Keratinocyte (primary cell): ENCODE results near the gene MTERF4. TPM values are rescaled to one million over a fixed set of nuclear protein-coding genes. Genes with fewer than 3 reads are reported as not detected.

Experiments used
- DNase-seq: peaks from one replicate; pipeline ENCODE4 v3.0.0-alpha.2; 2011; ENCODE audit warnings: low read depth, missing footprints, low spot score
- FAIRE-seq: peaks from 2 replicates; lab custom pipeline; 2011; peaks lifted over from hg19 to GRCh38; lab: Jason Lieb, UNC
- H2AFZ ChIP-seq: 2 replicates; pipeline ENCODE4 v1.6.0; 2012; ENCODE audit warnings: low read length, control low read depth, inconsistent platforms; ENCODE audit not compliant: control insufficient read depth
- H3K27ac ChIP-seq: 2 replicates; pipeline ENCODE4 v1.5.1; 2011; ENCODE audit warnings: low read length; ENCODE audit not compliant: control insufficient read depth, insufficient read depth
- H3K27me3 ChIP-seq: 3 replicates; pipeline ENCODE4 v1.6.0; 2011; ENCODE audit warnings: low read length; ENCODE audit not compliant: control insufficient read depth, insufficient read depth; ENCODE audit errors: extremely low read depth
- H3K36me3 ChIP-seq, 2 experiments: 2 replicates in 1 of 2; 3 replicates in 1 of 2; pipeline ENCODE4 v1.5.1; 2011; ENCODE audit warnings: low read length in 2 of 2, mild to moderate bottlenecking in 1 of 2; ENCODE audit not compliant: control insufficient read depth in 2 of 2, insufficient read depth in 2 of 2; ENCODE audit errors: extremely low read depth in 1 of 2
- H3K4me1 ChIP-seq: 3 replicates; pipeline ENCODE4 v1.5.1; 2011; ENCODE audit warnings: low read length; ENCODE audit not compliant: control insufficient read depth, insufficient read depth; ENCODE audit errors: extremely low read depth
- H3K4me2 ChIP-seq: 3 replicates; pipeline ENCODE4 v1.6.0; 2011; ENCODE audit warnings: low read depth, low read length; ENCODE audit not compliant: control insufficient read depth, insufficient read depth; ENCODE audit errors: extremely low read depth
- H3K4me3 ChIP-seq, 3 experiments: fragments of 200-600 bp in 1 of 3; sonication (generic) in 1 of 3; 2 replicates in 2 of 3; 3 replicates in 1 of 3; pipeline ENCODE4 v1.5.1; 2011 to 2016; ENCODE audit warnings: low read length in 3 of 3, mild to moderate bottlenecking in 3 of 3, control low read depth in 2 of 3, inconsistent platforms in 1 of 3, low read depth in 1 of 3, mixed read lengths in 1 of 3, mixed run types in 1 of 3, moderate library complexity in 1 of 3; ENCODE audit not compliant: control insufficient read depth in 2 of 3, insufficient read depth in 2 of 3; ENCODE audit errors: extremely low read depth in 1 of 3
- H3K79me2 ChIP-seq: 2 replicates; pipeline ENCODE4 v1.6.0; 2012; ENCODE audit warnings: low read length; ENCODE audit not compliant: control insufficient read depth, insufficient read depth
- H3K9ac ChIP-seq: 3 replicates; pipeline ENCODE4 v1.6.0; 2011; ENCODE audit warnings: low read length; ENCODE audit not compliant: control insufficient read depth, insufficient read depth; ENCODE audit errors: extremely low read depth
- H3K9me1 ChIP-seq: 3 replicates; pipeline ENCODE4 v1.6.0; 2011; ENCODE audit warnings: low read length; ENCODE audit not compliant: control insufficient read depth, insufficient read depth; ENCODE audit errors: extremely low read depth
- H3K9me3 ChIP-seq: 2 replicates; pipeline ENCODE4 v1.5.1; 2012; ENCODE audit warnings: low read depth, low read length; ENCODE audit not compliant: control insufficient read depth
- H4K20me1 ChIP-seq: 3 replicates; pipeline ENCODE4 v1.6.0; 2011; ENCODE audit warnings: low read length; ENCODE audit not compliant: control insufficient read depth, insufficient read depth; ENCODE audit errors: extremely low read depth
- EZH2 ChIP-seq: IDR thresholded peaks from one replicate; pipeline ENCODE4 v1.6.1; 2012; ENCODE audit warnings: inconsistent platforms, mild to moderate bottlenecking, low read length, moderate library complexity
- dilution Hi-C: fragments of 300-500 bp; cut with MboI; formaldehyde crosslinking; loops from one replicate; pipeline ENCODE4 v1.7.0; 2020; ENCODE audit warnings: low sequenced_read_pairs; ENCODE audit not compliant: extremely low pct_ligation_motif_present
- polyA plus RNA-seq, 5 experiments: library from polyadenylated mRNA; depleted of rRNA in 3 of 5; stranded (reverse) in 3 of 5; stranded (forward) in 1 of 5; unstranded in 1 of 5; fragments of >200 nt; gene quantifications; 1 replicate in 1 of 5; 2 replicates in 3 of 5; 3 replicates in 1 of 5; pipeline versions ENCODE4 v1.2.1 to v1.2.3, GENCODE V29; 2011 to 2012; ENCODE audit warnings: missing spikeins in 2 of 5, low read depth in 1 of 5, low replicate concordance in 1 of 5
- TF ChIP-seq, protein P1 (sequence below), 3 experiments: IDR thresholded peaks in 1 of 3; conservative IDR thresholded peaks in 1 of 3; optimal IDR thresholded peaks in 1 of 3; 2 replicates in 2 of 3; 3 replicates in 1 of 3; pipeline versions ENCODE3 to v1.5.1; 2011; ENCODE audit warnings: low read length in 3 of 3, mild to moderate bottlenecking in 3 of 3, moderate library complexity in 2 of 3, control low read depth in 1 of 3, inconsistent platforms in 1 of 3; ENCODE audit not compliant: insufficient read depth in 2 of 3; ENCODE audit errors: extremely low read depth in 1 of 3

MTERF4 gene
- polyA plus RNA-seq, 1 donor (not counting 4 experiments of a cell fraction or from before 2014, with no cell fraction given): 28.5 TPM

- dilution Hi-C loops: no loop called here
- peaks cover 19% of the 10 kb centered on the region for H3K79me2 ChIP-seq
Observed at GRCh38 chr2:241149925-241150659, 48.0 kb upstream of the MTERF4 start, which contains the start of gene PPP1R7. PPP1R7 (plus strand) TSS chr2:241150467; CDS start chr2:241150496, 29 bp downstream.

GRCh38 chr2:241149675-241149924 is 47.5 kb upstream of the MTERF4 start:
- Histone ChIP-seq H3K9ac (peak overlapping the region; percentile 84), H3K4me2 (peak overlapping the region; percentile 85), H3K4me3 (peak overlapping the region; percentile 78 to 88 (median 81)), H4K20me1 (no peaks in the 10 kb centered on the region), H3K27me3 (no peaks in the 10 kb centered on the region), H3K9me1 (no peaks in the 10 kb centered on the region), H3K9me3 (no peaks in the 10 kb centered on the region), H2AFZ (peak overlapping the region; percentile 100), H3K27ac (peak overlapping the region; percentile 36), H3K36me3 (peaks cover 0 to 5% of the 10 kb centered on the region in 2 experiments), H3K79me2 (peaks cover 19% of the 10 kb centered on the region), H3K4me1 (peaks cover 16% of the 10 kb centered on the region)
- DNase-seq: no peak
- dilution Hi-C loops: no loop called here
- no peak for FAIRE-seq
- TF ChIP-seq, protein P1, sequence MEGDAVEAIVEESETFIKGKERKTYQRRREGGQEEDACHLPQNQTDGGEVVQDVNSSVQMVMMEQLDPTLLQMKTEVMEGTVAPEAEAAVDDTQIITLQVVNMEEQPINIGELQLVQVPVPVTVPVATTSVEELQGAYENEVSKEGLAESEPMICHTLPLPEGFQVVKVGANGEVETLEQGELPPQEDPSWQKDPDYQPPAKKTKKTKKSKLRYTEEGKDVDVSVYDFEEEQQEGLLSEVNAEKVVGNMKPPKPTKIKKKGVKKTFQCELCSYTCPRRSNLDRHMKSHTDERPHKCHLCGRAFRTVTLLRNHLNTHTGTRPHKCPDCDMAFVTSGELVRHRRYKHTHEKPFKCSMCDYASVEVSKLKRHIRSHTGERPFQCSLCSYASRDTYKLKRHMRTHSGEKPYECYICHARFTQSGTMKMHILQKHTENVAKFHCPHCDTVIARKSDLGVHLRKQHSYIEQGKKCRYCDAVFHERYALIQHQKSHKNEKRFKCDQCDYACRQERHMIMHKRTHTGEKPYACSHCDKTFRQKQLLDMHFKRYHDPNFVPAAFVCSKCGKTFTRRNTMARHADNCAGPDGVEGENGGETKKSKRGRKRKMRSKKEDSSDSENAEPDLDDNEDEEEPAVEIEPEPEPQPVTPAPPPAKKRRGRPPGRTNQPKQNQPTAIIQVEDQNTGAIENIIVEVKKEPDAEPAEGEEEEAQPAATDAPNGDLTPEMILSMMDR (optimal IDR thresholded peaks at IDR 0.05 in 1 of 3, IDR thresholded peaks at IDR 0.05 in 1 of 3, conservative IDR thresholded peaks at IDR 0.05 in 1 of 3; ENCODE audit: extremely low read depth in 1 of 3, insufficient read depth in 2 of 3, low read length in 3 of 3): no peak
- TF ChIP-seq EZH2: no peak

More at GRCh38 chr2:241149925-241150659, 48.0 kb upstream of the MTERF4 start, which contains the start of gene PPP1R7:
- peak within 1 kb of the TSS; percentile 85 for H3K4me2 ChIP-seq
- H4K20me1 ChIP-seq: no peaks in the 10 kb centered on the region
- H3K9me3 ChIP-seq: no peaks in the 10 kb centered on the region
- peak within 1 kb of the TSS; percentile 78 to 88 (median 81) for H3K4me3 ChIP-seq
- TF ChIP-seq, protein P1 (optimal IDR thresholded peaks at IDR 0.05 in 1 of 3, IDR thresholded peaks at IDR 0.05 in 1 of 3, conservative IDR thresholded peaks at IDR 0.05 in 1 of 3; ENCODE audit: extremely low read depth in 1 of 3, insufficient read depth in 2 of 3, low read length in 3 of 3): peak in 1 of 3 experiments; percentile 13
- TF ChIP-seq EZH2: no peak
- peaks cover 16% of the 10 kb centered on the region for H3K4me1 ChIP-seq
- DNase-seq: peak; percentile 66
- peak within 1 kb of the TSS; percentile 84 for H3K9ac ChIP-seq
- H3K27me3 ChIP-seq: no peaks in the 10 kb centered on the region
- no peak for FAIRE-seq
- H2AFZ ChIP-seq: peak within 1 kb of the TSS; percentile 100
- H3K9me1 ChIP-seq: no peaks in the 10 kb centered on the region
- H3K36me3 ChIP-seq: peaks cover 4 to 6% of the 10 kb centered on the region in 2 experiments
- H3K27ac ChIP-seq: peak within 1 kb of the TSS; percentile 76
